WTC11 (cell line): ENCODE measurements around the gene NCF2. TPM values are rescaled to one million over a fixed set of nuclear protein-coding genes. Genes with fewer than 3 reads are reported as not detected.

Experiments used
- ATAC-seq: fragments of 200-7000 bp; cut with Tn5 transposase; 2 replicates; pipeline ENCODE4 v1.10.0; 2021; ENCODE audit warnings: mild to moderate bottlenecking, moderate library complexity
- CTCF ChIA-PET: fragments of 300-600 bp; sonication (Branson Sonifier 250); formaldehyde crosslinking; loops from one replicate; lab custom pipeline; 2021; ENCODE audit warnings: antibody characterized with exemption; lab: Charles Lee
- POLR2A ChIA-PET: fragments of 350-600 bp; sonication (Branson Sonifier 250); formaldehyde crosslinking; loops from one replicate; lab custom pipeline; 2021; ENCODE audit warnings: antibody characterized with exemption; lab: Charles Lee
- DNase-seq: peaks from one replicate; pipeline ENCODE4 v3.0.0; 2021; ENCODE audit warnings: low spot score
- H3K27ac Mint-ChIP-seq: 2 replicates; pipeline ENCODE4 v1.8.0; 2021; ENCODE audit warnings: mixed read lengths
- H3K27me3 Mint-ChIP-seq: 2 replicates; pipeline ENCODE4 v1.8.0; 2021; ENCODE audit warnings: low read depth, mild to moderate bottlenecking, moderate library complexity, mixed read lengths
- H3K36me3 Mint-ChIP-seq: 2 replicates; pipeline ENCODE4 v1.8.0; 2021; ENCODE audit warnings: mixed read lengths
- H3K4me1 Mint-ChIP-seq: 2 replicates; pipeline ENCODE4 v1.8.0; 2022; ENCODE audit warnings: mixed read lengths
- H3K4me3 Mint-ChIP-seq: 2 replicates; pipeline ENCODE4 v1.8.0; 2021; ENCODE audit warnings: mild to moderate bottlenecking, moderate library complexity, mixed read lengths
- H3K9me3 Mint-ChIP-seq: 2 replicates; pipeline ENCODE4 v1.8.0; 2021; ENCODE audit warnings: mixed read lengths
- ATF1 ChIP-seq: sonication (generic); formaldehyde crosslinking; IDR thresholded peaks from 2 replicates; pipeline ENCODE4 v1.8.1; 2023; ENCODE audit warnings: mild to moderate bottlenecking, moderate library complexity, missing genetic modification reagents
- CREB1 ChIP-seq: sonication (generic); formaldehyde crosslinking; IDR thresholded peaks from 2 replicates; pipeline ENCODE4 v1.8.0; 2023; ENCODE audit warnings: mild to moderate bottlenecking, missing genetic modification reagents
- CREM ChIP-seq: sonication (generic); formaldehyde crosslinking; IDR thresholded peaks from 2 replicates; pipeline ENCODE4 v1.8.1; 2022; ENCODE audit warnings: mild to moderate bottlenecking, missing genetic modification reagents, moderate library complexity
- E2F1 ChIP-seq: sonication (generic); formaldehyde crosslinking; IDR thresholded peaks from 2 replicates; pipeline ENCODE4 v1.8.0; 2022; ENCODE audit warnings: mild to moderate bottlenecking, missing genetic modification reagents
- JAZF1 ChIP-seq: fragments of 250-450 bp; sonication (Bioruptor Pico); IDR thresholded peaks from 2 replicates; pipeline ENCODE4 v1.9.0; 2021; ENCODE audit warnings: moderate library complexity, mild to moderate bottlenecking, inconsistent platforms
- KAT7 ChIP-seq: sonication (generic); formaldehyde crosslinking; IDR thresholded peaks from 2 replicates; pipeline ENCODE4 v1.8.1; 2023; ENCODE audit warnings: missing genetic modification reagents, mild to moderate bottlenecking, borderline replicate concordance
- NFYB ChIP-seq: sonication (generic); formaldehyde crosslinking; conservative IDR thresholded peaks from 2 replicates; pipeline ENCODE4 v1.8.0; 2022; ENCODE audit warnings: low read depth, missing genetic modification reagents
- NR1H2 ChIP-seq: sonication (generic); formaldehyde crosslinking; IDR thresholded peaks from 2 replicates; pipeline ENCODE4 v1.9.0; 2021; ENCODE audit warnings: mild to moderate bottlenecking, moderate library complexity, missing genetic modification reagents
- NR2C2 ChIP-seq: sonication (generic); formaldehyde crosslinking; IDR thresholded peaks from 2 replicates; pipeline ENCODE4 v1.8.0; 2022; ENCODE audit warnings: mild to moderate bottlenecking, missing genetic modification reagents
- OVOL2 ChIP-seq: fragments of 250-450 bp; sonication (Bioruptor Pico); IDR thresholded peaks from 2 replicates; pipeline ENCODE4 v1.9.0; 2021; ENCODE audit warnings: mild to moderate bottlenecking, borderline replicate concordance
- SMAD4 ChIP-seq: sonication (generic); formaldehyde crosslinking; IDR thresholded peaks from 2 replicates; pipeline ENCODE4 v1.8.0; 2022; ENCODE audit warnings: mild to moderate bottlenecking, missing genetic modification reagents
- TCF7 ChIP-seq: sonication (generic); formaldehyde crosslinking; IDR thresholded peaks from 2 replicates; pipeline ENCODE4 v1.8.0; 2022; ENCODE audit warnings: mild to moderate bottlenecking, low read depth, missing genetic modification reagents, moderate library complexity
- ZNF121 ChIP-seq: sonication (generic); formaldehyde crosslinking; IDR thresholded peaks from 2 replicates; pipeline ENCODE4 v1.8.0; 2023; ENCODE audit warnings: missing genetic modification reagents
- ZNF138 ChIP-seq: sonication (generic); formaldehyde crosslinking; conservative IDR thresholded peaks from 2 replicates; pipeline ENCODE4 v1.8.1; 2022; ENCODE audit warnings: mild to moderate bottlenecking, moderate library complexity, missing genetic modification reagents
- ZNF416 ChIP-seq: fragments of 250-450 bp; sonication (Bioruptor Pico); IDR thresholded peaks from 2 replicates; pipeline ENCODE4 v1.9.0; 2021; ENCODE audit warnings: mild to moderate bottlenecking, inconsistent platforms
- total RNA-seq: library from RNA; stranded (reverse); gene quantifications from 3 replicates; pipeline ENCODE4 v1.2.3, GENCODE V29; 2021
- TF ChIP-seq, protein P1 (sequence below): sonication (generic); formaldehyde crosslinking; IDR thresholded peaks from 2 replicates; pipeline ENCODE4 v1.8.1; 2023; ENCODE audit warnings: mild to moderate bottlenecking, missing genetic modification reagents, borderline replicate concordance
- TF ChIP-seq, protein P2 (sequence below): sonication (generic); formaldehyde crosslinking; conservative IDR thresholded peaks from 2 replicates; pipeline ENCODE4 v1.8.1; 2022; ENCODE audit warnings: mild to moderate bottlenecking, missing genetic modification reagents
- TF ChIP-seq, protein P3 (sequence below): fragments of 250-450 bp; sonication (Bioruptor Pico); IDR thresholded peaks from 2 replicates; pipeline ENCODE4 v1.9.0; 2021; ENCODE audit warnings: mild to moderate bottlenecking, borderline replicate concordance

NCF2 gene
- total RNA-seq, 1 experiment from 2014 or later, result 0.52 TPM

- TF ChIP-seq, protein P1, sequence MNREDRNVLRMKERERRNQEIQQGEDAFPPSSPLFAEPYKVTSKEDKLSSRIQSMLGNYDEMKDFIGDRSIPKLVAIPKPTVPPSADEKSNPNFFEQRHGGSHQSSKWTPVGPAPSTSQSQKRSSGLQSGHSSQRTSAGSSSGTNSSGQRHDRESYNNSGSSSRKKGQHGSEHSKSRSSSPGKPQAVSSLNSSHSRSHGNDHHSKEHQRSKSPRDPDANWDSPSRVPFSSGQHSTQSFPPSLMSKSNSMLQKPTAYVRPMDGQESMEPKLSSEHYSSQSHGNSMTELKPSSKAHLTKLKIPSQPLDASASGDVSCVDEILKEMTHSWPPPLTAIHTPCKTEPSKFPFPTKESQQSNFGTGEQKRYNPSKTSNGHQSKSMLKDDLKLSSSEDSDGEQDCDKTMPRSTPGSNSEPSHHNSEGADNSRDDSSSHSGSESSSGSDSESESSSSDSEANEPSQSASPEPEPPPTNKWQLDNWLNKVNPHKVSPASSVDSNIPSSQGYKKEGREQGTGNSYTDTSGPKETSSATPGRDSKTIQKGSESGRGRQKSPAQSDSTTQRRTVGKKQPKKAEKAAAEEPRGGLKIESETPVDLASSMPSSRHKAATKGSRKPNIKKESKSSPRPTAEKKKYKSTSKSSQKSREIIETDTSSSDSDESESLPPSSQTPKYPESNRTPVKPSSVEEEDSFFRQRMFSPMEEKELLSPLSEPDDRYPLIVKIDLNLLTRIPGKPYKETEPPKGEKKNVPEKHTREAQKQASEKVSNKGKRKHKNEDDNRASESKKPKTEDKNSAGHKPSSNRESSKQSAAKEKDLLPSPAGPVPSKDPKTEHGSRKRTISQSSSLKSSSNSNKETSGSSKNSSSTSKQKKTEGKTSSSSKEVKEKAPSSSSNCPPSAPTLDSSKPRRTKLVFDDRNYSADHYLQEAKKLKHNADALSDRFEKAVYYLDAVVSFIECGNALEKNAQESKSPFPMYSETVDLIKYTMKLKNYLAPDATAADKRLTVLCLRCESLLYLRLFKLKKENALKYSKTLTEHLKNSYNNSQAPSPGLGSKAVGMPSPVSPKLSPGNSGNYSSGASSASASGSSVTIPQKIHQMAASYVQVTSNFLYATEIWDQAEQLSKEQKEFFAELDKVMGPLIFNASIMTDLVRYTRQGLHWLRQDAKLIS, result no peak
- TF ChIP-seq E2F1 (CRISPR knock-in tag), result no peak
- TF ChIP-seq SMAD4 (CRISPR knock-in tag), result no peak
Observed at GRCh38 chr1:183551924-183552323, 38.3 kb downstream of the NCF2 start (continued).

DNA sequence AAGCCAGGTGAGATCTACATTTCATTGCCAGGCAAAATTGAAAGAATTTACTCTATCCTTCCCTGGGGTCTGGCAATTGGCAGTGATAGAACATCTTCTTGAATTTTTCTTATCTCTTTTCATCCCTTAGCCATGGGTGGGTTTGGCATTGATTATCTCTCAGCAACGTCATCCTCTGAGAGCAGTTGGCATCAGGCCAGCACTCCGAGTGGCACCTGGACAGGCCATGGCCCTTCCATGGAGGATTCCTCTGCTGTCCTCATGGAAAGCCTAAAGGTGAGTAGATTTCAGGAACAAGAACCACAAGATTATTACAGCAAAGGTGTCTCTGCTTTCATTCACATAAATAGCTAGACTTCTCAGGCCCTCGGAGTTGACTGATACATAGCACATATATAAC is 39.3 kb downstream of the NCF2 start:
- ATAC-seq, result no peak
- H3K27ac Mint-ChIP-seq, result no peak overlapping the region; the same call in 1 of the 2 replicates
- POLR2A ChIA-PET, result no interaction called here
- TF ChIP-seq, protein P2, sequence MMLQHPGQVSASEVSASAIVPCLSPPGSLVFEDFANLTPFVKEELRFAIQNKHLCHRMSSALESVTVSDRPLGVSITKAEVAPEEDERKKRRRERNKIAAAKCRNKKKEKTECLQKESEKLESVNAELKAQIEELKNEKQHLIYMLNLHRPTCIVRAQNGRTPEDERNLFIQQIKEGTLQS, result no peak
- TF ChIP-seq ATF1 (CRISPR knock-in tag) (no peak), TCF7 (no peak), KAT7 (CRISPR knock-in tag) (no peak), CREB1 (no peak), ZNF121 (no peak), NFYB (CRISPR knock-in tag) (no peak), NR2C2 (no peak), OVOL2 (CRISPR knock-in tag) (no peak), NR1H2 (no peak), JAZF1 (CRISPR knock-in tag) (no peak), ZNF138 (CRISPR knock-in tag) (no peak), CREM (CRISPR knock-in tag) (no peak), ZNF416 (CRISPR knock-in tag) (no peak)
- TF ChIP-seq, protein P3, sequence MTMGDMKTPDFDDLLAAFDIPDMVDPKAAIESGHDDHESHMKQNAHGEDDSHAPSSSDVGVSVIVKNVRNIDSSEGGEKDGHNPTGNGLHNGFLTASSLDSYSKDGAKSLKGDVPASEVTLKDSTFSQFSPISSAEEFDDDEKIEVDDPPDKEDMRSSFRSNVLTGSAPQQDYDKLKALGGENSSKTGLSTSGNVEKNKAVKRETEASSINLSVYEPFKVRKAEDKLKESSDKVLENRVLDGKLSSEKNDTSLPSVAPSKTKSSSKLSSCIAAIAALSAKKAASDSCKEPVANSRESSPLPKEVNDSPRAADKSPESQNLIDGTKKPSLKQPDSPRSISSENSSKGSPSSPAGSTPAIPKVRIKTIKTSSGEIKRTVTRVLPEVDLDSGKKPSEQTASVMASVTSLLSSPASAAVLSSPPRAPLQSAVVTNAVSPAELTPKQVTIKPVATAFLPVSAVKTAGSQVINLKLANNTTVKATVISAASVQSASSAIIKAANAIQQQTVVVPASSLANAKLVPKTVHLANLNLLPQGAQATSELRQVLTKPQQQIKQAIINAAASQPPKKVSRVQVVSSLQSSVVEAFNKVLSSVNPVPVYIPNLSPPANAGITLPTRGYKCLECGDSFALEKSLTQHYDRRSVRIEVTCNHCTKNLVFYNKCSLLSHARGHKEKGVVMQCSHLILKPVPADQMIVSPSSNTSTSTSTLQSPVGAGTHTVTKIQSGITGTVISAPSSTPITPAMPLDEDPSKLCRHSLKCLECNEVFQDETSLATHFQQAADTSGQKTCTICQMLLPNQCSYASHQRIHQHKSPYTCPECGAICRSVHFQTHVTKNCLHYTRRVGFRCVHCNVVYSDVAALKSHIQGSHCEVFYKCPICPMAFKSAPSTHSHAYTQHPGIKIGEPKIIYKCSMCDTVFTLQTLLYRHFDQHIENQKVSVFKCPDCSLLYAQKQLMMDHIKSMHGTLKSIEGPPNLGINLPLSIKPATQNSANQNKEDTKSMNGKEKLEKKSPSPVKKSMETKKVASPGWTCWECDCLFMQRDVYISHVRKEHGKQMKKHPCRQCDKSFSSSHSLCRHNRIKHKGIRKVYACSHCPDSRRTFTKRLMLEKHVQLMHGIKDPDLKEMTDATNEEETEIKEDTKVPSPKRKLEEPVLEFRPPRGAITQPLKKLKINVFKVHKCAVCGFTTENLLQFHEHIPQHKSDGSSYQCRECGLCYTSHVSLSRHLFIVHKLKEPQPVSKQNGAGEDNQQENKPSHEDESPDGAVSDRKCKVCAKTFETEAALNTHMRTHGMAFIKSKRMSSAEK (CRISPR knock-in tag), result no peak
- H3K36me3 Mint-ChIP-seq, result peaks cover 62% of the 10 kb centered on the region
- DNase-seq, result no peak
- H3K9me3 Mint-ChIP-seq, result no peaks in the 10 kb centered on the region
- H3K27me3 Mint-ChIP-seq, result no peaks in the 10 kb centered on the region
- CTCF ChIA-PET, result interaction anchor here (1.2 kb wide), 1 partner anchor 72 kb away, joined by 3 read pairs; no protein-coding TSS in a partner anchor
- no peak overlapping the region for H3K4me3 Mint-ChIP-seq
- peaks cover 20% of the 10 kb centered on the region for H3K4me1 Mint-ChIP-seq
